NCI-H2196 treated with DMSO at 0.1 percent for 48 hours (cell line): ENCODE results near the gene CASD1.

Source experiments
- DNase-seq: peaks from one replicate; lab custom pipeline; 2025; ENCODE audit not compliant: unreplicated experiment; lab: John Stamatoyannopoulos, UW

CASD1 gene

DNA sequence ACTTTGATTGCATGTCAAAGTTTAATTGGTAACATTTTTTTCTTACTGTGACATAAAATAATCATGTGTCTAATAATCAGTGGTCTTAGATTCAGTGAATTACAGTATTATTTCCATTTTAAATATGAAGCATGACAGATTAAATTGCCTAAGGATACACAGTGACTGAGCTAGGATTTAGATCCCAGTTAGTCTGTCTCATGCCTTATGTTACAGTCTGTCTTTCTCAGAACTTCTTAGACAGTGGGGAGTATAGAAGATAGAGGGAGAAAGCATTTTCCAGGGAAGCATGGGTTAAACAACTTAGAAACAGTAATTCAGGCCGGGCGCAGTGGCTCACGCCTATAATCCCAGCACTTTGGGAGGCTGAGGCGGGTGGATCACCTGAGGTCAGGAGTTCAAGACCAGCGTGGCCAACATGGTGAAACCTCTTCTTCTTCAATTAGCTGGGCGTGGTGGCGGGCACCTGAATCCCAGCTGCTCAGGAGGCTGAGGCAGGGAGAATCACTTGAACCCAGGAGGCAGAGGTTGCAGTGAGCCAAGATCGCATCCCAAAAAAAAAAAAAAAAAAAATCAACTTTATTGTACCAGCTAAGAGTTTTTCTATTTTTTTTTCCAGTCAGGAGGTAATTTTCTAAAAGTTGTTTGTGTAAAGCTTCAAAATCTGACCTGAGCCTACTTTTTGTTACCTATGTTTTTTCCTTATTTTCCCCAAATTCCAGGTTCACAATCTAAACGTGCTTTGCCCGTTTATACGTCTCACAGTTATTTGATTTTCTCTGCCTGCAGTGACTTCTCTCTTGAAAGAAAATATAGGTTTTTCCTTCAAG, 3.3 kb downstream of the CASD1 start:
- DNase-seq: no peak

- DNase-seq: no peak
Measured at GRCh38 chr7:94513565-94513860, 3.9 kb downstream of the CASD1 start.

DNA sequence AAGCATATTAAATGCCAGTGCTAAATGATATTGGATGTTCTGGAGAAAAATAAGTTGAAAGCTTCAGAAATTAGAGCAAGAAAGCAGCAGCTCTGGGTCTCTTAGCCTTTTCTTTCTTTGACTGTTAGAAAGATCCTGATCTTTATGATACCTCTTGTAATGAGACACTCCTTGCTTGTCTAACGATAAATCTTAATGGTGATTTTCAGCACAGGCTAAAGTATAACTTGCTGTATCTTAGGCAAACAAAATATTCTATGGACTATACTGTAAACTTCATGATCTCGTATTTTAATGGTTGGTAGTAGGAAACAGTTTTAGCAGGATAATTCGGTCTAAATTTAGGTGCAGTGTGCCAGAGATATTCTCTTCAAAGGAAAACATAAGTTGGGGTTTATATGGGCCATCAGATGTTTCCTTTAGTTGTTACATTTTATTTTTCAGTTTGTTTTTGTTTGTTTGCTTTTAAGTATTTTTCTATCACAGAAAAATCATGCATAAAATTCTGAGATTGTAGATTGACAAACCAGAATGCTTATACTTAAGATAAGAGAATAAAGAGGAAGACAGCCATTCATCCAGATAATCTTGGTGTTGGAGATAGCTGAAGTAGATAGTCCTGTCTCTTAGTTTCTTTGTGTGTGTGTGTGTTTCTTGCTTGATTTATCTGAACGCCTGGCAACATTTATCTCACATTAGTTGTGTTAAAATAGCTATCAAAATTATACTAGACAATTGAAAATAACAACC, 4.7 kb downstream of the CASD1 start:
- DNase-seq: no peak

- DNase-seq: no peak
Measured at GRCh38 chr7:94514917-94515316, 5.3 kb downstream of the CASD1 start.

GRCh38 chr7:94525923-94526322, 16.3 kb downstream of the CASD1 start:
- DNase-seq: no peak

DNA sequence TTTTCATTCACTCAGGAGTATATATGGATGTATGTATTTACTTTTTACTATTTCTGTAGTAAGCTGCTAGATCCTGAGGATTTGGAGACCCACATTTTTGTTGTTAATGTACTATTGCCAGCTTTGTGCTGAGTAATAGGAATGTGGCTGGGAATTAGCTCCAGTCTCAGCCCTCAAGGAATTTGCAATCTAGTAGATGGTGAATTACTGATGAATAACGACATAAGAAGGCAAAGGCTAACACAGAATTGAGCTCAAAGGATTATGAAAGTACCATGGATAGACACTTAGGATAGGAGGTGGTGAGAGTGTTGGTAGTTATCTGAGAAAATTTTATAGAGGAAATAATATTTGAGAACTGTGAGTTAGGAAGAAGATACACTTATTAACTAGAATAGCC, 19.9 kb downstream of the CASD1 start:
- no peak for DNase-seq

DNA sequence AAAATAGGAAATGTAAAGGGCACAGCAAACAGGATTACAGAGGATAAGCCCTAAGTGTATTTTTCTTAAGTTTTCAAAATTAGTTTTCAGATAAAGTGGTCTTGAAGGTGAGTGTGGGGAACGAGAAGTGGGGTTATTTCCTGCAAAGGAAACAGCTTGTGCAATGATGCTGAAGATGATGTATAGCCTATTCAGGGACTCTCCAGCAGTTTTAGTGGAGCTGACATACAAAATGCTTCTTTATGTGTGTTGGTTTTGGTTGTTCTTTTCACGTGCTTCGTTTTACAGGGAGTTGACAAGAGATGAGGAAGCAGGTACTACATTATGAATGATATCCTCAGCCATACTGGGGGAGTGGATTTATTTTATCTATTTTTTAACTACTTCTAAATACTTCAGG, 20.5 kb downstream of the CASD1 start:
- DNase-seq: no peak

DNA sequence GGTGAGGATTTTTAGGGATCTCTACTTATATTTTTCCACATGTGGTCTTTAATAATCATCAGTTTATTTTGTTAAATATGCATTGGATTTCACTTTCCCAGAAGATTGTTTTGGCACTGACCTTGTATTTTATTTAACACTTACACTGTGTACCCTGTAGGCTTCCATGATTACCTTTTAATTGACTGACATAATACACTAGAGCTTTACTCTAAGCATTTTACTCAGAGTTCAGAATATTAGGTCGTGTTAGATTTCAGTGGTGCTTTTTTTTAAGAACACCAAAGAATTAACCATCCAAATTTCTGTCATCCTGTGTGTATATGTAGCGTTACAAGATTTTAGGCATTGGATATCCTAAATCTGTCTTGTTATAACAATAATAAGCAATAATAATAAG, 23.1 kb downstream of the CASD1 start:
- no peak for DNase-seq

DNA sequence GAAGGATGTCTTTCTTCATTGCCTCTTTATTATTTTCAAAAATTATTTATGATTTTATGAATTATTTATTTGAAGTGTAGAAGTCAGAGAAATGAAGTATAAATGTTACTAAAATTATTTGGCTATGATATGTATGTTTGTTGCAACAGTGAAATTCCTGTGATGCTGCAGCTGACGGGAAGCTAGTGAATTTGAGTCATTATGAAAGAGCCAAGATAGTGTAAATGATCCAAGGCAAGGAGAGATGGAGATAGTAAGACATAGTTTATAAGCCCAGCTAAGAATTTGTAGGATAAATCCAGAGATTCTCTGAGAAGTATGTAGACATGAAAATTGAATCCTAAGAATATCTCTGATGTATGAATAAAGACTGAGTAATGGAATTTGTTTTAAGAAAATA, 30.8 kb downstream of the CASD1 start:
- no peak for DNase-seq

DNA sequence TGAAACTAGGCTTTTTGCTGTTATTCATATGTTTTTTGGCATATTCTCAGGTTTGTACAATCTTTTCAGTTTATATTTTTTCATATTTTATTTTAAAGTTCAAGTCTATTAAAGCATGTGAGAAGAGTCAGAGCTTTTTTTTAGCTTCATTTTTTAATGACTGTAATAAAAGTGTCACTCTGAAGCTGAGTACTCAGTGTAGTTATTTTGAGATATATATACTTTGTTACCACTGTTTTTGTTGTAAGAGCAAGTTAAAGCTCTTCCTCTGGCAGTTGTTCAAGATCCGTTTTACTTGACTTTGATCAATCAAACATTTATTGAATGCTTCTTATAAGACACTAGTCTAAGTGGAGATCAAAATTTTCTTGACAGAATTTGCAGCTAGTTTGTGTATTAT, 37.5 kb downstream of the CASD1 start:
- DNase-seq: no peak

DNA sequence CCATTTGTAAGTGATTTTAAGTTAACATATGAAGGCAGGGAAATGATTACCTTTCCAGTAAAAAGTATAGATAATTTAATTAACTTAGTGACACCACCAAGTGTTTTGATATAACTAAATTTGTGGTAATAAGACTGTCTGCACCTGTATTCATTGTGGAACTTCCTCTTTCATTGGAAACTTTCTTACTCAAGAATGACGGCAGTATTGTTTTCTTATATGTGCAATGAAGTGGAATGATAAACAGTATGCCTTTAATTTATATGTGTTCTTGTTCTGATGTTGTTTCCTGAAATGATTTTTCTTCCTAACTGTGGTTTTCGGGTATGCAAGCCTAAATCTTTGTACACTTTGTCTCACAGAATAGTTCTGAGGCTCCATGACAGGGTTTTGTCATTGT, 46.4 kb downstream of the CASD1 start:
- DNase-seq: no peak

- DNase-seq: no peak
Measured at GRCh38 chr7:94557215-94557614, 47.6 kb downstream of the CASD1 start.

- DNase-seq: no peak
Measured at GRCh38 chr7:94559972-94560371, 50.4 kb downstream of the CASD1 start.

DNA sequence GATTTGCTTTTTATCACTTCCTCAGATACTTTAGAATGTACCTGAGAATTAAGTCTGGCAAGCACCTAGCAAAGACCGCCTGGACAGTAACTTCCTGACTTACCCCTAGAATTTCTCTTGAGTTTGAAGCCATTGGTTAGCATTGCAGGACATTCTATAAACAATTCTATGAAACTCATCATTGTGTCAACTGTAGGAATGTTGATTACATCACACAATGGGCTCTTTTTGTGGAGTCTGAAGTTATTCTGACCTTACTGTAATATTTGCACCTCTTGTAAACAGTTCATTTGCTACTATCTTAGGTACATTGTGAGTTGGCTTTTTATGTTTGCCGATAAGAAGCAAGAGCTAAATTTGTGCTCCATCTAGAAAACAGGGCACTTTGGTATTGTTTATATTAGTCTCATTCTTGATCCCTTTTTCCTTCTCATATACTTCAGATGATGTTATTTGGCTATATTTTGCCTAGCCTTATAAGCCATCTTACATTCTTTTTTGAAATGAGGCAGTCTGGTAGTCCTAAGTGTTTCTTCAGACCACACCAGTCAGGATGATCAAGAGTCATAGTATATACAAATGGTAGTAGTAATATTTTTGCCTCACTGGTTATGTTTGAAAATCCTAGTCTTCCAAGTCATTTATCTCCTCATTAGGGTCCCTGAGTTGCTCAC, 52.4 kb downstream of the CASD1 start:
- no peak for DNase-seq

DNA sequence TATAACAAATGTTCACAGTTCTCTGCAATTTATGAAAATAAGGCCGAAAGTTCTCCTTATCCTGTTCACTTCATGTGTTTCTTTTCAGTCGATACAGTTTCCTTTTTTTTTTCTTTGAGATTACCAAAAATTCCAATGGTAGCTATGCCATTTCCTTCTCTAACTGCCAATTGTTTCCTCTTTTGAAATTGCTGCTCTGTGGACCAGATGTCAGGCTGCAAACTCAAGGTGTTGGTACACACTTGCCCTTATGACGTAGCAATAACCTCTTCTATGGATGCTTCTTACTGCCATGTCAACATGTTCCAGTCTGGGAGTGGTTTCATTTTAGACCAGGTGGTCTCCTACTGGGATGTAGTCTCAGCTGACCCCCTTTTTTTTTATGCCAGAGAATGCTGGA, 52.9 kb downstream of the CASD1 start:
- DNase-seq: no peak

- no peak for DNase-seq
Measured at GRCh38 chr7:94565247-94565894, 55.8 kb downstream of the CASD1 start.

GRCh38 chr7:94567396-94567795, 57.8 kb downstream of the CASD1 start:
- no peak for DNase-seq

GRCh38 chr7:94571816-94572215, 62.2 kb downstream of the CASD1 start:
- DNase-seq: no peak

DNA sequence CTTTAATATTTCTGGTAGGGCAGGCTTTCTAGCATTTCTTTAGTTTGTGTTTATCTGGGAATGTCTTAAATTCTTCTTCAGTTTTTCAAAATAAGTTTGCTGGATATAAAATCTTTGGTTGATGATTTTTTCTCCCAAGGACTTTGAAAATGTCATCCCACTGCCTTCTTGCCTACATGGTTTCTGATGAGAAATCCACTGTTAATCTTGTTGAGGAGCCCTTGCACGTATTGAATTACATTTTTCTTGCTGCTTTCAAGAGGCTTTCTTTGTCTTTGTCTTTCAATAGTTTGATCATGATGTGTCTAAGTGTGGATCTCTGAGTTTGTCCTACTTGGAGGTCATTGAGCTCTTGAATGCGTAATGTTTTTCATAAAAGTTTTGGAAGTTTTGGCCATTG, 66.0 kb downstream of the CASD1 start:
- no peak for DNase-seq

GRCh38 chr7:94576316-94576715, 66.7 kb downstream of the CASD1 start:
- DNase-seq: no peak

- DNase-seq: no peak
Measured at GRCh38 chr7:94577357-94577756, 67.7 kb downstream of the CASD1 start.

GRCh38 chr7:94578614-94579013, 69.0 kb downstream of the CASD1 start:
- peak; percentile 4 for DNase-seq
